Panc1 (cell line): ENCODE measurements around the gene MS4A4A.

ENCODE experiments used
- POLR2AphosphoS5 ChIP-seq: IDR thresholded peaks from 2 replicates; pipeline ENCODE4 v1.6.1; 2012; ENCODE audit warnings: mild to moderate bottlenecking, low read depth, low read length, moderate library complexity
- SIN3A ChIP-seq: IDR thresholded peaks from 2 replicates; pipeline ENCODE4 v1.6.1; 2012; ENCODE audit warnings: low read depth, mild to moderate bottlenecking, low read length, moderate library complexity, borderline replicate concordance; ENCODE audit not compliant: insufficient read depth
- TCF7L2 ChIP-seq: IDR thresholded peaks from 2 replicates; pipeline ENCODE4 v1.6.1; 2011; ENCODE audit warnings: mild to moderate bottlenecking, low read depth, low read length, inconsistent platforms
- TF ChIP-seq, protein P1 (sequence below): fragments of 450-650 bp; IDR thresholded peaks from 2 replicates; pipeline ENCODE4 v1.5.1; 2017; ENCODE audit warnings: mild to moderate bottlenecking
- TF ChIP-seq, protein P2 (sequence below), 2 experiments: IDR thresholded peaks; 2 replicates each; pipeline ENCODE4 v1.6.1; 2011 to 2012; ENCODE audit warnings: low read depth in 2 of 2, control low read depth in 1 of 2, low read length in 1 of 2, mild to moderate bottlenecking in 1 of 2, moderate library complexity in 1 of 2; ENCODE audit not compliant: insufficient read depth in 1 of 2

DNA sequence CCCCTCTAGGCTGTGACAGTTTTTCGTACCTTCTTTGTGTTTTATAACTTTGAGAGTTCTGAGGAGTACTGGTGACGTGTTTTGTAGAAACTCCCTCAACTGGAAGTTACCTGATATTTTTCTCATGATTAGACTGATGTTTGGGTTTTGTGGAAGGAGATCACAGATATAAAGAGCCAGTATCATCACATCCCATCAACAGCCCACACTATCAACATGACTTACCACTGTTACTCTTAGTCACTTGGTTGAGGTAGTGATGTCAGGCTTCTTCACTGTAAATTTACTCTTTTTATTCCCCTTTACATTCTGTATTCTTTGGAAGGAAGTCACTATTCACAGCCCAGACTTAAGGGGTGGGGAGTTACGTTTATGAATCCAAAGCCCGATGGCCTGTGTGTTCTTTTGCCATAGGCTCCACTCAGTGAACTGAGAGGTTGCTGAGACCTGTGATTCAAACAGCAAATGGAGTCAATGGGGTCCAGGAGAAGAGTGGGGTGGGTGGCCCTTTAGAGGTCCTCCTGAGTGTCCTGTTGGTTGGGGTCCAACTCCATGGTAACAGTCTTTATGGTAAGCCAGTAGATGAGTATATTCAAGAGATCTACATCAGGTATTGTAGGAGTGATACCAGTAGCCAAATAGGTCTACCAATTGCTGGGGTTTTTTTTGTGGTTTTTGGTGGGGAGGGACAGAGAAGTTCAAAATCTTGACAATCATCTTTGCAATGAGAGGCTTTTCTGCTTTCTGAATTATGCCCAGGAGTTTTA is 22.3 kb upstream of the MS4A4A start:
- TF ChIP-seq, protein P1, sequence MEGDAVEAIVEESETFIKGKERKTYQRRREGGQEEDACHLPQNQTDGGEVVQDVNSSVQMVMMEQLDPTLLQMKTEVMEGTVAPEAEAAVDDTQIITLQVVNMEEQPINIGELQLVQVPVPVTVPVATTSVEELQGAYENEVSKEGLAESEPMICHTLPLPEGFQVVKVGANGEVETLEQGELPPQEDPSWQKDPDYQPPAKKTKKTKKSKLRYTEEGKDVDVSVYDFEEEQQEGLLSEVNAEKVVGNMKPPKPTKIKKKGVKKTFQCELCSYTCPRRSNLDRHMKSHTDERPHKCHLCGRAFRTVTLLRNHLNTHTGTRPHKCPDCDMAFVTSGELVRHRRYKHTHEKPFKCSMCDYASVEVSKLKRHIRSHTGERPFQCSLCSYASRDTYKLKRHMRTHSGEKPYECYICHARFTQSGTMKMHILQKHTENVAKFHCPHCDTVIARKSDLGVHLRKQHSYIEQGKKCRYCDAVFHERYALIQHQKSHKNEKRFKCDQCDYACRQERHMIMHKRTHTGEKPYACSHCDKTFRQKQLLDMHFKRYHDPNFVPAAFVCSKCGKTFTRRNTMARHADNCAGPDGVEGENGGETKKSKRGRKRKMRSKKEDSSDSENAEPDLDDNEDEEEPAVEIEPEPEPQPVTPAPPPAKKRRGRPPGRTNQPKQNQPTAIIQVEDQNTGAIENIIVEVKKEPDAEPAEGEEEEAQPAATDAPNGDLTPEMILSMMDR, result no peak
- no peak for TF ChIP-seq TCF7L2
- TF ChIP-seq, protein P2, sequence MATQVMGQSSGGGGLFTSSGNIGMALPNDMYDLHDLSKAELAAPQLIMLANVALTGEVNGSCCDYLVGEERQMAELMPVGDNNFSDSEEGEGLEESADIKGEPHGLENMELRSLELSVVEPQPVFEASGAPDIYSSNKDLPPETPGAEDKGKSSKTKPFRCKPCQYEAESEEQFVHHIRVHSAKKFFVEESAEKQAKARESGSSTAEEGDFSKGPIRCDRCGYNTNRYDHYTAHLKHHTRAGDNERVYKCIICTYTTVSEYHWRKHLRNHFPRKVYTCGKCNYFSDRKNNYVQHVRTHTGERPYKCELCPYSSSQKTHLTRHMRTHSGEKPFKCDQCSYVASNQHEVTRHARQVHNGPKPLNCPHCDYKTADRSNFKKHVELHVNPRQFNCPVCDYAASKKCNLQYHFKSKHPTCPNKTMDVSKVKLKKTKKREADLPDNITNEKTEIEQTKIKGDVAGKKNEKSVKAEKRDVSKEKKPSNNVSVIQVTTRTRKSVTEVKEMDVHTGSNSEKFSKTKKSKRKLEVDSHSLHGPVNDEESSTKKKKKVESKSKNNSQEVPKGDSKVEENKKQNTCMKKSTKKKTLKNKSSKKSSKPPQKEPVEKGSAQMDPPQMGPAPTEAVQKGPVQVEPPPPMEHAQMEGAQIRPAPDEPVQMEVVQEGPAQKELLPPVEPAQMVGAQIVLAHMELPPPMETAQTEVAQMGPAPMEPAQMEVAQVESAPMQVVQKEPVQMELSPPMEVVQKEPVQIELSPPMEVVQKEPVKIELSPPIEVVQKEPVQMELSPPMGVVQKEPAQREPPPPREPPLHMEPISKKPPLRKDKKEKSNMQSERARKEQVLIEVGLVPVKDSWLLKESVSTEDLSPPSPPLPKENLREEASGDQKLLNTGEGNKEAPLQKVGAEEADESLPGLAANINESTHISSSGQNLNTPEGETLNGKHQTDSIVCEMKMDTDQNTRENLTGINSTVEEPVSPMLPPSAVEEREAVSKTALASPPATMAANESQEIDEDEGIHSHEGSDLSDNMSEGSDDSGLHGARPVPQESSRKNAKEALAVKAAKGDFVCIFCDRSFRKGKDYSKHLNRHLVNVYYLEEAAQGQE (IDR thresholded peaks at IDR 0.05; ENCODE audit: insufficient read depth in 1 of 2, low read depth in 2 of 2, low read length in 1 of 2), result no peak
- TF ChIP-seq POLR2AphosphoS5, result no peak
- no peak for TF ChIP-seq SIN3A
